HL-60 (cell line): ENCODE measurements around the gene ACOXL.

Experiments
- CTCF ChIP-seq: IDR thresholded peaks from one replicate; pipeline ENCODE4 v1.5.1; 2011; ENCODE audit warnings: low read length, control low read depth, inconsistent platforms; ENCODE audit not compliant: insufficient read depth
- GABPA ChIP-seq: IDR thresholded peaks from 2 replicates; pipeline ENCODE4 v1.6.1; 2012; ENCODE audit warnings: low read depth
- POLR2AphosphoS5 ChIP-seq: IDR thresholded peaks from 2 replicates; pipeline ENCODE4 v1.6.1; 2012; ENCODE audit warnings: low read depth

GRCh38 chr2:111095434-111095833, 363.1 kb downstream of the ACOXL start:
- no peak for TF ChIP-seq CTCF
- no peak for TF ChIP-seq POLR2AphosphoS5
- TF ChIP-seq GABPA = no peak
